GM21737 (cell line): ENCODE data around the gene TM7SF2.

Experiments
- ATAC-seq: cut with Tn5 transposase; IDR thresholded peaks from one replicate; pipeline ENCODE4 v1.9.1; 2021; ENCODE audit warnings: mild to moderate bottlenecking, moderate library complexity; ENCODE audit not compliant: unreplicated experiment

Gene TM7SF2

DNA sequence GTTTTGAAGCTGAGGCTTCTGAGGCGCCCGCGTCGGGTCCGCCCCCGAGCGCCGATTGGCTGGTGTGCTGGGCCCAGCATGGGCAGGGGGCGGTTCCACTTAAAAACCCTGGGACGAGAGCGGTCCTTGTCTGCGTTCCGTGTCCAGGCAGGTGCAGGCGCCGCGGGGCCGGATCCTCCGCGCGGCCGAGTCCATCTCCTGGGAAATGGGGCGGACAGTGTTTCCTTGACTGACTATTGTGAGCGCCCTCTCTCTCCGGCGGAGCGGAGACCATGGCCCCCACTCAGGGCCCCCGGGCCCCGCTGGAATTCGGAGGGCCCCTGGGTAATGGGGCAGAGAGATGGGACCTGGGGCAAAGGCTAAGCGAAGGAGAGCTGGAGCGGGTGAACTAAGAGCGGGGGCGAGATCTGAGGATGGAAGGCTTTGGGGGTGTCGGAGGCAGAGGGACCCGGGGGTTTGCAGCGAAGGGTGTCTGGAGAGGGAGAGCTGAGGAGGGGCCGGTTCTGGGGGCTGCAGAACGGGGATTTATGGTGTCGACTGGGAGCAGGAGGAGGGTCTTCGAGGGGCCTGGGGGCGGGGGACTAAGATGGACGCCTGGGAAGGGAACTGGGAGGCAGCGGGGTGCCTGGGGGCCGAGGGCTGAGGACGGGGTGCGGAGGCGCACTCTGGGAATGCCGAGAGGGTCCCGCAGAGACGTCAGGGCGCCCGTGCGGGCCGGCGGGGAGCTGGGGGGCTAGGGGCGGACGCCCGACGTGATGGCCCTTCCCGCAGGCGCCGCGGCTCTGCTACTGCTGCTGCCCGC is at the start of gene TM7SF2:
Gene TM7SF2, plus strand, starts transcription at position 129 of the 802 bp plus-strand sequence. Its CDS starts 144 bp downstream, at position 273.
- peak; percentile 48 for ATAC-seq

DNA sequence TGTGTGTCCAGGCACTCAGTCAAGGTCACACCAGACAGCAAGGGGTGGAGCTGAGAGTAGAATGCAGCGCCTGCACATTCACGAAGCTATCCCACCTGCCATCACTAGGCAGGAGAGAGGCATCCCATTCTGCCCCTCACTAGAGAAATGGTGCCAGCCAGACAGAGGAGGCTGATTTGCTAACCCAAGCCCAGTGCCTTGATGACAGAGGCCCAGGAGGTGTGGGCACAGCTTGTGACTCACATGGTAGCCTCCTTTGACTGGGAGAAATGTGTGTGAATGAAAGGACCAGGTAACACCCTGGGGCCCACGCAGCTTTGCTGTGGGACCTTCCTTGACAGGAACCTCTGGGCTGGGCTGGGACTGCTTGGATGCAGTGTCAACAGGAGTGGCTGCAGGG is 48.1 kb upstream of the TM7SF2 start:
- ATAC-seq = no peak

DNA sequence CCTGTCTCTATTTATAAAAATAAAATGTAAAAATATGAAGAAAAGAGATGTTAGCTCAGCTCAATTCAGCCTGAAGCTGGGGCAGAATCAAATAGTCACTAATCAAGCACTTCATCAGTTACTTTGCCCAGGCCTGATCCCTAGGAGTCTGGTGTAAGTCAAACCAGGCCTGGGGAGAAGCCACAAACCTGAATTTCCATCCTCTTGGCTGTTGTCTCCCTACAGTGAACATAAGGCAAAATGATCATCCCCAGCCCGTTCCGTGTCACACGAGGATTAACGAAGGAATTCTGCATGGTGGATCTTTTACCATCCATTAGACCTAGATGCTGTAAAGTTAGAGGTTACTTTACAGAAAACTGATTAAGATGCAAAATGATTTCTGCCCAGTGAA is 46.8 kb upstream of the TM7SF2 start:
- ATAC-seq = no peak

DNA sequence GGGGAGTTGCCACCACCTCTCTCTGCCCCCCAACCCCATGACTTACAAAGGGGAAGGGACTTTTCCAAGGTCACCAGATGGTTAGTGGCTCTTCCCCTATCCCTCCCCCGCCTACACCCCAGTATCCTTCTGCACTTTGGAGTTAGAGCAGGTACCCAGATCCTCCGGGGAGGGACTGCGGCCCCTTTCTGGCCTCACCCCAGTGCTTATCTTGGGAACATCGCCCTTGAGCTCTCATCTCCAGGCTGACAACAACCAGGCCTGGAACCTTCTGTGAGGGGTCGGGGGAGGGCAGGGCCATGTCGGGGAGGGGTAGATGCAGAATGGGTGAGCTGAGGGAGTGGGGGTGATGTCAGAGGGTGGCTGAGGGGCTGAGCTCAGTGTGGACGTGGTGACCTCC is 45.8 kb upstream of the TM7SF2 start:
- no peak for ATAC-seq

DNA sequence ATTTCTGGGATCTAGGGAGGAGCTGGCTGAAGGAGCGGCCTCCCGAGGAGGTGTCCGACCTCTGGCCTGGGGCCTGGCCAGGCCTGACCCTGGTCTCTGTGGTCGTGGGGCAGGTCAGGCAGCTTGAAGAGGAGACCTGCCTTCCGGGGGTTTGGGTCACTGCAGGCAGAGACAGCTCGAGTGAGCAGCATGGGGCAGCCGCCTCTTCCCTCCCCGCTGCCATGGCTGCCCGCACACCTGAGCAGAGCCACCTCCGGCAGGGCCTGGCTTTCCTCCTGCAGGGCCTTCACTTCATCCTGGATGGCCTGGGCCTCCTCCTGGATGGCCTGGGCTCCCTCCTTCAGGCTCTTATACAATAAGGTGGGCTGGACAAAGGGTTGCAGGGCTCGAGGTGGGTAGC is 45.4 kb upstream of the TM7SF2 start:
- no peak for ATAC-seq

DNA sequence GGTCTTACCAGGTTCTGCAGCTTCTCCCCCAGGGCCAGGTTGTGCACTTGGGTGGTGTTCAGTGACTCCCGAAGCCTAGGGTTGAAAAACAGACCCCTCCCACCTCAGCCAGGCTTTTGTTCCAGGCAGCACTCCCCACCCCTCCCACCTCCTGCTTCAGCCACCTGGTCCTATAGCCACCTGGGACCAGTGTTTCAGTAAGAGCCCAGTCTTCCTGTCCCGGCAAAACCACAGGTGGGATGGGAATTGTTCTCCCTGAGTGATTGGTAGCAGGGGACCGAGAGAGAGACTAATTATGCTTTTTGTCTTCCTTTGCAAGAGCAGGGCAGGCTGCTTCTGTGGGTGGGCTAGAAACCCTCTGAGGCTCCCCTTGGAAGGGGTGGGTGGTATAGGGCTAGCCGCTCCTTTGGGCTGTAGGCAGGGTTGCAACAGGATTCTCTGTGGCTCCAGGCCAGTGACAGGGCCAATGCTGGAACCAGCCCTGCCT is 44.8 kb upstream of the TM7SF2 start:
- no peak for ATAC-seq

DNA sequence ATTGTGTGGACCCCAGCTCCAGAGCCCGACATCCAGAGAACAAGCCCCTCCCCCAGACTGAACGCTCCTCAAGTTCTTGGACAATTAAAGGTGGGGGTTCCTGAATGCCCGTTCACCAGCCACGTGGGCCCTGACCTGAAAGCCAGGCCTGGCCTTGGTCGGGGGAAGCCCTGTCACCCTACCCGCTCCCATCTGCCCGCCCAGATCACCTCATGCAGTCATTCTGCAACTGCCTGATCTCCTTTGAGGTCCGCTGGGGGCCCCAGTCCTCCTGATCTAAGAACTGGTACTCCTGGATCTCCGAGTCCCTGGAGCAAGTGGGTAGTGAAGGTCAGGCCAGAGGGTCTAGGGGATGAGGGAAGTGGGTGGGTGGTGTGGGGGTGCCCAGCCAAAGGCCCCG is 44.2 kb upstream of the TM7SF2 start:
- no peak for ATAC-seq

DNA sequence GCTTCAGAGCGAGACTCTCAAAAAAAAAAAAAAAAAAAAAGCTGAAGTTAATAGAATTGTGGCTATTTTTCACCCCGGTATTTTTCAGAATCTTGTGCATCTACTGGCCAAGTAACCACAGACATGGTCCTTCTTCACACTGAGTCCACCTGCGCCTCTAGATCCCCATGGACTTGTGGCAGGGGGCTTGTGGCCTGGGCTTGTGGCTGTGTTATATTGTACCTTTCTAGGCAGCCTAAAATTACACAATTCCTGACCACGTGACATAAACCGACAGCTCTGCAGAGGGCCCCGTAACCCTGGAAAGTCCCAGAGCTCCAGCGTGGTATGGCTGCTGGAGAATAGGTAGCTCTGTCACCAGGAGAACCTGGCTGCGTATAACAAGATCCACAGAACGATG is 42.5 kb upstream of the TM7SF2 start:
- no peak for ATAC-seq

DNA sequence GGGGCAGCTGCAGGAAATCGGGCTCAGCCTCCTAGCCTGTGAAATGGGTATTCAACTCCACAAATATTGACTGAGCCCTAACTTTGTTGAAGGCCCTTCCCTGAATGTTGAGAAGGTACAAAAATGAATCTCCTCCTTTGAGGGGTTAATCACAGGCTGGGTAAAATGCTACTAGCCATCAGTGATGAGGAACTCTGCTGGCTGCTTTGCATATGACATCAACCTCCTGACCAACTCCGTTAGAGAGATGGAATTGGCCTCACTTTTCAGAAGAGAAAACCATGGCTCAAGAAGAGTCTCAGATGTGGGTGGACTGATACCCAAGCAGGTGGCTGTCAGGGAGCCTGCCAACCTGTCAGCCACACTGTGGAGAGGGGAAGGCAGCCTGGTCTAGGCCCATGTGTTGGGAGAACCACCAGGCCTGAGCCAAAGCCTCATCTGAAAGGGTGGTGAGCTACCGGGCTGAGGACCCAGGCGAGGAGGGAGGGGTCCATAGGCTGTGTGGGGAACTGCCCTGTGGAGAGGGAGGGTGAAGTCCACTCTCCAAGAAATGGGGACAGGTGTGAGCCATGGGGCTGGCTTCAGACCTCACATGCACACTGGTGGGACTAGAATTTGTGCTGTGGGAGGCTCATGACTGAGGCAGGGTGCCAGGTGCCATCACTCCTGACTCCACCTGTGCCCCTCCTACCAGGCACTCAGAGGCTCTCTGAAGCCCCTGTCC is 39.6 kb upstream of the TM7SF2 start:
- ATAC-seq = no peak

DNA sequence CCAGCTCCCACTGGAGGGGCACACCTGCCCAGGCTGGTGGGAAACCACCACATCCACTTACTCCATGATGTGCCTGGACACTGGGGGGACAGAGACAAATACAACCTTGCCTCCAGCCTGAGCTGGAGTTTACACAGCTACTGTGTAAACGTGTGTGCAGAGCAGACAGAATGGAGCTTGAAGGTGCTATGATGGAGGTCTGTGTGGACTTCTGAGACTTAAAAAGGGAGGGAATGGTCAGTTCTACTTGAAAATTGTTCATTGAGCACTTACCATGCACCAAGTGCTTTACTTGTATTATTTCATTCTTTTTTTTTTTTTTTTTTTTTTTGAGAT is 39.1 kb upstream of the TM7SF2 start:
- ATAC-seq = no peak

DNA sequence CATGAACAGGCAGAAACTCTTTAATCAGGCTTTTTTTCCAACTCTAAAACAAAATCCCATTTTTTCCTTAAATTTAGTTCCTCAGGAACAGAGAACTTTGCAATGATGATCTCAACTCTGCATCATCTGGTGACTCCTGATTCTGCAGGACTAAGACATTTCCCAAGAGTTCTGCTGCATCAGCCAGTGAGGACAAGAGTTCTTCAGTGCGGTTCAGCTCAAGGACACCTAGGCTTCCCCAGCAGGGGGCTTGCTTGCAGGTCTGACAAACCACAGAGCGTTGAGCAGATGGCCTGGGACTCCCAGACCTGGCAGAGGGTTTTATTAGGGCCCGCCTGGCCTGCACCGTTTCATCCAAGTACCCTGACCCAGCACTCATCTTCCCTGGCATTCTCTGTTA is 34.2 kb upstream of the TM7SF2 start:
- ATAC-seq = no peak

DNA sequence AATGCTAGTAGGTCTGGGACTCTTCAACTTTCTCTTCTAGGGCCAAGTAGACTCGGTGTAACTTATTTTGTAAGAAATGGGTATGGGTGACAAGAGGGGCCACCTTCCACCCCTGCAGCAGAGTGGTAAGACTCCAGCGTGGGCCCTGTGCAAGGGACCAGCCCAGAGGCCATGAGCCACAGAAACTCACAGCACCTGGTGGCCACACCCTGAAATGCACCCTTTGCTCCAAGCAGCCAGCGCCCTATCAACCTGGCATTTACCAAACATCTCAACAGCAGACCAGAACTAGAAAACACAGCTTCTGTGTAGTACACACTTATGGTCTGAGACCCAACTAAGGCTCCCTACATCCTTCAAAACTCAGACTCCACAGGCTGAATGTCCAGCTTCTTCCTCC is 33.5 kb upstream of the TM7SF2 start:
- ATAC-seq = no peak

DNA sequence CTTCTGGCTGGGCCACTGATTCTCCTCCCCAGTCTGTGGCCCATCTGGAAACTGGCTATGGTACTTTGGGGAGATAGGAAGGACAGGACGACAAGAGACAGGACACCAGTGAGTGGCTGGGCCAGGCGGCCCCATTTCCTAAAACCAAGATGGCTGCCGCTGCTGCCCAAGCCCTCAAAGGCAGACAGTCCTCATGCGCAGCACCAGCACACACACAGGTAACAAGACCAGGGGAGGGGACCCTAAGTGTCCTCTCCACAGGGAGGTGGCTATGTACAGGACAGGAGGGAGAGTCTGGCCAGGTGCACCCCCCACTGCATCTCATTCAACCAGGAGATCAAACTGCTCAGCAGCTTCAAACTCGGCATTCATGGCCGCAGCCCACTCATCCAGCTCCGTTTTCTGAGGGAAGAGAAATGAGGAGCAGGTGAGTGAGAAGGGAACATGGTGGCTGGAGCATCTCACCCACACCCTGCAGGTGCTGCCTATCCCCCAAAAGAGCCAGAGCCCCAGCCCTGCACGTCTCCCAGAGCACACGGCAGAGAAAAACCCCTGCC is 32.8 kb upstream of the TM7SF2 start:
- ATAC-seq = no peak

DNA sequence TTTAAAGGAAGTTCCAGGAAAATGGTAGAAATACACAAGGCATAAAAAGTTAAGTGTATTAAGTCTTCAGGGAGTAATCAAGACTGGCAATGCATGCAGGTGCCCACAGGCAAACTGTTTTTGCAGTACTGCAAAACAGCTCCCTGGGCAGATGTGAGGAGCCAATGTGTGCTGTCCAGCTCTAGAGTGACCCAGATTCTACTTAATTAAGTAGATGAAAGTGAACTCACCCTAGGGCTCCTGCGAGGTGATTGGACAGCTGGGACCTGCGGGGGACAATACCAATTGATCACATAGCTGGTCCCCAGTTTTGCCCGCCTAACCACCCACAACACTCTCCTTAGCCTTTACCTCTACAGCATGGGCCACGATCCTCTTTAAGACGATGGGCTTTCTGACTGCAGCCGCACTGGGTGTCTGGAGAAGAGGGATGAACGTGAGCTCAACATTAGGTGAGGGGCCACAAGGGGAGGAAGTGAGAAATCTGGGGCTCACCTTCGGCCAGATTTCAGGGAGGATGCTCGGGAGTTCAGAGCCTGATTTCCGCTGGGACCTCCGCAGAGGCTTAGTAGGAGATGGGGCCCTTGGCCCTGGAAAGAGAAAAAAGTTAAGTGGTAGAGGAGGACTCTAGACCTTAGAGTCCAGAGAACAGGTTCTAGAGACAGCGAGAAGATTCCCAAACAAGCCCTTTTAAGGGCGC is 28.4 kb upstream of the TM7SF2 start:
- peak; percentile 4 for ATAC-seq

DNA sequence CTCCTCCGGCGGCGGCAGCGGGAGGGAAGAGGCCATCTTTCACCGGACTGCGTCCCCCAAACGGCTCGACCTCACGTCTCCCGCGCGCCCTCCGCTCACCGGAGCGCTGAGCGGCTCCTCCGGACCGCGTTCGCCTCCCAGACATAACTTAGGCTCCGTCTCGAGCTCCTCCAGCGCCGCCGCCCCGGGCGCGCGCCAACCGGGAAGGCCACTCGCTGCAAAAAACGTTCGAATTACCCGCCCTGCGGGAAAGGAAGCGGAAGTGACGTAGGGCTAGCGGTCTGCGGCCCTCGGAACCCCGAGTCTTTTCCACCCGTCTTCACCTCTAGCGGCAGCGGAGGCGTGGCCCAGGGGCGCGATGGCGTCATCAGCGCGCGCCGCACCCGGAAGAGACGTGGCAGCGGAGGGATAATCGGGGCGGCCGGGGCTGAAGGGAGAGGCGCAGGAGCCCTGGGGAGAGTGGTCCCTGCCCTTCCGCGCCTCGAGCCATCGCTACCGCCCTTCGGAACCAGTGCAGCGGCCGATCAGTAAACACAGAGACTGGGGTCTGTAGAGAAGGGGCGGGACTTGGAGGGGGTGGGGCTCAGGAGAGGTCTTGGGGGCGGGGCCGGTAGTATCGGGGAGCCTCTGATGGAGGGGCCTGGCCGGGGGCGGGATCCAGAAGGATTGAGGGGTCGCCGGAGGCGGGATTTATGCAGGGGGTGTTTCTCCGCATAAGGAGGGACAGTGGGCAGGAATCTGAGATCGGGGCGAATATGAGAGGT is 27.7 kb upstream of the TM7SF2 start, which contains the start of the genes CDCA5 and ZFPL1:
Gene CDCA5, minus strand, starts transcription at position 207 of the 764 bp plus-strand sequence. Its CDS starts 62 bp downstream, at position 145.
Gene ZFPL1, plus strand, starts transcription at position 389 of the 764 bp plus-strand sequence. CDS start 477 bp downstream, outside the sequence.
- ATAC-seq = peak; percentile 60

DNA sequence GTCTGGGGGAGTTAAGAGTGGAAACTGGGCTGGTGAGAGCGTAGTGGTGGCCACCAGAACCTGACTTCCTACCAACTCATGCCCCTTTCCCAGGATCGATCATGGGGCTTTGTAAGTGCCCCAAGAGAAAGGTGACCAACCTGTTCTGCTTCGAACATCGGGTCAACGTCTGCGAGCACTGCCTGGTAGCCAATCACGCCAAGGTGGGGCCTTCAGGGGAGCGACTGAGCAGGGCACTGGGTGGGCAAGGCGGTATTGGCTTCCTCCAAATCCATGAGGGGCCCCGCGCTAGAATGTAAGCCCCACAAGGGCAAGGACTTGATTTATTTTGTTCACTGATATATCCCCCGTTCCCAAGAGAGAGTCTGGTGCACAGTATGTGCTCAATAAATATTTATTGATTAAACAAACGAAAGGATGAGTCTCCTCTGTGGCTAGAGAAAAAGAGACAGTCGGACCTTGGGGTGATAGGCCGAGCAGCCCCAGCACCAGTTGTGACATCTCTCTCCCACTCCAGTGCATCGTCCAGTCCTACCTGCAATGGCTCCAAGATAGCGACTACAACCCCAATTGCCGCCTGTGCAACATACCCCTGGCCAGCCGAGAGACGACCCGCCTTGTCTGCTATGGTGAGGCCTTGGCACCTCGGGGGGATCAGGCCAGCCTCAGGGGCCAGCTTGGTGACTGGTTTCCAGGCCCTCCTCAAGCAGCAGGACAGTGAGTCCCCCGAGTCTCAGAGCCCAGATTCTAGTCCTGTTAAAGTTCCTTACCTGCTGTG is 26.9 kb upstream of the TM7SF2 start:
- ATAC-seq = peak; percentile 11

DNA sequence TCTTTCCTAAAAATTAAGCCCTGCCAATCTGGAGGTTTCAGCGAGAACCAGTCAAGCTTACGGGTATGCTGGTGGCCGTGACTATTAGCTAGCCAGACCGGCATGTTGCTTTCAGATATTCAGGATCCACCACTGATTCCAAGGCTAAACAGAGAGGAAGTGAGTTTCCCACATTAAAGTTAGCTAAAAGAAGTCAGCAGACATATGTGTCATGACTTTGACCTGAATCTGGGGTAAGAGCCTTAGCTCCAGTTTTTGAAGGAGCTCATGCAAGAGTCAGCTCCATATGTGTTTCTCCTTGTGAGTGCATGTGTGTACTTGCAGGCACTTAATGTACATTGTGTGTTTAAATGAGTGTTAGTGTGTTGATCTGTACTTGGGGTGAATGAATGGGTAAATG is 26.2 kb upstream of the TM7SF2 start:
- ATAC-seq = no peak

DNA sequence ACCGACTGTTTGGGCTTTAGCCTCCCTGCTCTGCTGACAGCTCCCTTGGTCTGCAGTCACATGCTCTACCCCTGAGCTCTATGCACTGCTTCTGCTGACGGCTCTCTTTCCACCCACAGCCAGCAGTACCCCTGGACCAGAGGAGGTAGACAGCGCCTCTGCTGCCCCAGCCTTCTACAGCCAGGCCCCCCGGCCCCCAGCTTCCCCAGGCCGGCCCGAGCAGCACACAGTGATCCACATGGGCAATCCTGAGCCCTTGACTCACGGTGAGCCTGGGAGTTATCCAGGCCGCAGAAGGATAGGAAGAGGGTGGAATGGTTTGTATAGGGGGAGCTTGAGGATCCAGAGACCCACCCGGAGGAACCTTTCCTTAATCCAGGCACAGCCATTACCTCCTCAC is 24.9 kb upstream of the TM7SF2 start:
- ATAC-seq = no peak

DNA sequence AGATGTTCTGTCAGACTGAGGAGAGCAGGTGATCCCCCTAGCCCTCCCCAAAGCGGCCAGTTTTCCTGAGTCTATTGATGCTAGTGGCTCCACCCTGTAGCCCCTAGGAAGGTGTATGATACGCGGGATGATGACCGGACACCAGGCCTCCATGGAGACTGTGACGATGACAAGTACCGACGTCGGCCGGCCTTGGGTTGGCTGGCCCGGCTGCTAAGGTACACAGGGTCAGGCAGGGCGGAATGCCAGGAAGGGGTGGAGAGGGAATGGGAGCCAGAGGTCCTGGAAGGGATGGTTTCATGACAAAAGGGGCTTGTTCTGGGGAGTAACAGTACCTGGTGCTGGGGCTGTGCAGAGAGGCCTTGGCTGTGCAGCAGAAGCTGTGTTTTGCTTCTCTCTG is 24.5 kb upstream of the TM7SF2 start:
- no peak for ATAC-seq

DNA sequence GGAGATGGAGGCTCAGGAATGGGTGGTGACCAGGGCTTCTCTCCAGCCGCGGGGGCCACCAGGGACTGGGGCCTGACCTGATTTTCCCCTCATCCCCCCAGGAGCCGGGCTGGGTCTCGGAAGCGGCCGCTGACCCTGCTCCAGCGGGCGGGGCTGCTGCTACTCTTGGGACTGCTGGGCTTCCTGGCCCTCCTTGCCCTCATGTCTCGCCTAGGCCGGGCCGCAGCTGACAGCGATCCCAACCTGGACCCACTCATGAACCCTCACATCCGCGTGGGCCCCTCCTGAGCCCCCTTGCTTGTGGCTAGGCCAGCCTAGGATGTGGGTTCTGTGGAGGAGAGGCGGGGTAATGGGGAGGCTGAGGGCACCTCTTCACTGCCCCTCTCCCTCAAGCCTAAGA is 23.8 kb upstream of the TM7SF2 start:
- ATAC-seq = no peak
